Stimulated activated CD8-positive, alpha-beta memory T cell treated with anti-CD3 and anti-CD28 coated beads, Interleukin-15, amount 100 ng/mL, for 48 hours (primary cell): Measurements from ENCODE around the gene THSD1.

Source experiments
- DNase-seq, 2 donors: peaks; one replicate each; pipeline ENCODE4 v3.0.0-alpha.2; 2020; ENCODE audit warnings: low read depth in 2 of 2

Gene THSD1, protein sequence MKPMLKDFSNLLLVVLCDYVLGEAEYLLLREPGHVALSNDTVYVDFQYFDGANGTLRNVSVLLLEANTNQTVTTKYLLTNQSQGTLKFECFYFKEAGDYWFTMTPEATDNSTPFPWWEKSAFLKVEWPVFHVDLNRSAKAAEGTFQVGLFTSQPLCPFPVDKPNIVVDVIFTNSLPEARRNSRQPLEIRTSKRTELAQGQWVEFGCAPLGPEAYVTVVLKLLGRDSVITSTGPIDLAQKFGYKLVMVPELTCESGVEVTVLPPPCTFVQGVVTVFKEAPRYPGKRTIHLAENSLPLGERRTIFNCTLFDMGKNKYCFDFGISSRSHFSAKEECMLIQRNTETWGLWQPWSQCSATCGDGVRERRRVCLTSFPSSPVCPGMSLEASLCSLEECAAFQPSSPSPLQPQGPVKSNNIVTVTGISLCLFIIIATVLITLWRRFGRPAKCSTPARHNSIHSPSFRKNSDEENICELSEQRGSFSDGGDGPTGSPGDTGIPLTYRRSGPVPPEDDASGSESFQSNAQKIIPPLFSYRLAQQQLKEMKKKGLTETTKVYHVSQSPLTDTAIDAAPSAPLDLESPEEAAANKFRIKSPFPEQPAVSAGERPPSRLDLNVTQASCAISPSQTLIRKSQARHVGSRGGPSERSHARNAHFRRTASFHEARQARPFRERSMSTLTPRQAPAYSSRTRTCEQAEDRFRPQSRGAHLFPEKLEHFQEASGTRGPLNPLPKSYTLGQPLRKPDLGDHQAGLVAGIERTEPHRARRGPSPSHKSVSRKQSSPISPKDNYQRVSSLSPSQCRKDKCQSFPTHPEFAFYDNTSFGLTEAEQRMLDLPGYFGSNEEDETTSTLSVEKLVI

DNA sequence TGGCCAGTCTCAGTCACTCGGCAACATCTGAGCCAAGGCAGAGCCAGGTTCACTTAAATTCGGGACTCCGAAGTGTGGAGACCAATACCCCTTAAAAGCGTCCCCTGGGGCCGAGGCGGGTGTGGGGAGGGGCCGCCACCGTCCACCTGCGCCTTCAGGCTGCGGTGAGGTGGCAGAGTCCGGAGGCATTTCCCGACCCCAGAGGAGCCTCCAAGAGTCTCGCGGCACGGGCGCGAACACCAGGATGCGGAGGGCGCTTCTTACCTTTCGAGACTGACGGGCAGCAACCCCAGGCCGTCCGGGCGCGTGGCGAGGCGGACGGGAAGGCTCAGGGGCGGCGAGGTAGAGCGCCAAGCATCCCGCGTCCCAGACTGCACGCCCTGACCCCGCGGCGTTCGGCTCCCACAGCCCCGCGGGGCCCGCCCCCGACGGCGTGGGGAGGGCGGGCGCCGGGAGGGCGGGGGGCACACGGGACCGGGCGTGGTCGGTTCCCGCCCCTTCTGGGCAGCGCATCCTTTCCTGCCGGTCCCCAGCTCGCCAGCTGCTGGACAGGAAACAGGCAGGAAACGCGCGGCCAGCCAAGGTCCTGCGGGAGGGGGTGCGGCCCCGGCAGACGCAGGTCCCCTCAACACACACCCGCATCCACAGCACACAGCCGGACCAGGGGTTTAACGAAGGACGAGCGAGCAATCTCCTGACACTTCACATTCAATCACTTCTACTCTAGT is at the start of gene THSD1:
TSS of gene THSD1 (minus strand) at position 406 of the 728 bp plus-strand sequence. CDS start 3,572 bp downstream, outside the sequence.
- DNase-seq: no peak

DNA sequence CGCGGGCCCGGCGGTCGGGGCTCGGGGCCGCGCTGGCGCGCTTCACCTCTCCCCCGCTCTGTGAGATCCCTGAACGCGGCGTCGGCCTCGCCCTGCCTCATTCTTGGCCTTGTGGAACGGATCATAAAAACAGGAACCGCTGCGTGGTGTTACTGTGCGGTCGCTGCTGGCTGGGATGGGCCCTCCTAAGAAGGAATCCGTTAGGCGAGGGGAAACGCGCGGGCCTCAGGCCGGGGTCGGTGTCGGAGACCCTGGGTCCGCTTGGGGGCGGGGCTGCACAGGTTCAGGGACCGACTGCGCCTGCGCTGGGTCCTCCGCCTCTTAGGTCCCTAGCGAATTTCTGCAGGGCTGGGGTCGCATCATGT is 49.7 kb upstream of the THSD1 start:
- DNase-seq: peak; percentile 59 to 66

DNA sequence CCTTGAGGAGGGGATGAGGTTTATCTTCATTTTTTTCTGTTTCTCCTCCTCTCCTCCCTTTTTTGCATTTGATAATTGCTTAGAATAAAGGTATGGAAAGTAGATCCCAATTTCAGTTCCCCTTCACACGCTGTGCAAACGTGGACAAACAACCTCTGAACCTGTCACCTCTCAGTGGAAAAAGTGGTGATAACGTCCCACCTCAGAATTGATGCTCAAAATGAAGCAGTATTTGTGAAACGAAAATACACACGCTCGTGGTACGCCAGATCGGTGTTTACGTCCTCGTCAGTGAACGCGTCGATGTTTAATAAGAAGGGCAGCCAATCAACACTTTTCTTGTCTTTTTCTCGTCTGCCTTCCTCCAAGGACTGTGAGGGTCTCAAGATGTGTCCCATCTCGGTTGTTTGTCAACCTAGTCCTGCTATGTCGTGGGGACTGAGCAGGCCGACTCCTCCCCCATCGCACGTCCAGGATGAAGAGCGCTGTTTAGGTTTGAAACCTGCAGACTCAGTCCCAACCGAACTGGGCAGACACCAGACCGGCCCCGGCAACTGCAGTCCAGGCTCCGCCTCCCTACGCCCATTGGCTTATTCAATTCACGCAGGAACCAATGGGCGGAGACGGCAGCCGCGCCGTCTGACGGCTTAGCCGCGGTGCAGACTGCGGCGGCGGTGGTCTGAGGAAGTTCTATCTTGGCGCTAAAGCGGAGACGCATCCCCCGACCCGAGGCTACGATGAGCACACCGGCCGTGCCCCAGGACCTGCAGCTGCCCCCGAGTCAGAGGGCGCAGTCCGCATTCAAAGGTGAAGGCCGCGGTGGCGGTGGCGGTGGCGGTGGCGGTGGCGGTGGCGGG is 49.1 kb upstream of the THSD1 start, which contains the start of gene CKAP2:
TSS of gene CKAP2 (plus strand) at position 659 of the 857 bp plus-strand sequence. CDS start at position 738, 79 bp downstream.
- peak; percentile 90 for DNase-seq

DNA sequence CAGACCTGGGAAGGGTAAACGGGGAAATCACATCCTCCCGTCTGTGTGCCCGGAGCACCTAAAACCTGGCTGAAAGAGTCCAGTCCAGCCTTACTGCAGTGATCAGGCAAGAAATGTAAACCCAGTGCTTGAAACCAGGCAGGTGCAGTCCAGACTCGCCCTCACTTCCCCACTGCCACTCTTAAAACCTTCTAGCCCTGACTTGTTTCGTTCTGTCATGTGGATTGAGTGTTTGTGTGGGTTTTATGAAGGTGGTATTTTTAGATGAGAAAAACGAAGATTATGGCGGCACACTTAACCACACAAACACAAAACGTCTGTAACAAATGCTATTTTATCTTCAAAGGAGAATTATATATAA is 48.5 kb upstream of the THSD1 start:
- DNase-seq: no peak

DNA sequence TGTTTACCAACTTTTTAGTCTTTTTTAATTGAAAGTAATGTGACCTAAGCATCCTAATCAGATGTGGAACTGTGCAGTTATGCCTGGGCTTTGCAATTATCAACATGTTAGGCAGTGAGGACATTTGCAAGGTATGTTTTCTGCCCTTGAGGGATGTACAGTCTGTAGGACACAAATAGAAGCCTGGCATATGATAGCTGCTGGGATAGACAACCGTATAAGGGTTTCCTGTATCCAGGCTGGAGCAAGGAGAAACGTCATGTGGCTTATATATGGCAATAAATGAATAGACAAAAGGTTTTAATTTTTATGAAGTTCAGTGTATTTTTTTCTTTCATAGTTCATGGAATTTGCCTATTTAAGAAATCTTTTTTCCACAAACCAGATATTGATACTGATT is 46.5 kb upstream of the THSD1 start:
- DNase-seq: no peak

DNA sequence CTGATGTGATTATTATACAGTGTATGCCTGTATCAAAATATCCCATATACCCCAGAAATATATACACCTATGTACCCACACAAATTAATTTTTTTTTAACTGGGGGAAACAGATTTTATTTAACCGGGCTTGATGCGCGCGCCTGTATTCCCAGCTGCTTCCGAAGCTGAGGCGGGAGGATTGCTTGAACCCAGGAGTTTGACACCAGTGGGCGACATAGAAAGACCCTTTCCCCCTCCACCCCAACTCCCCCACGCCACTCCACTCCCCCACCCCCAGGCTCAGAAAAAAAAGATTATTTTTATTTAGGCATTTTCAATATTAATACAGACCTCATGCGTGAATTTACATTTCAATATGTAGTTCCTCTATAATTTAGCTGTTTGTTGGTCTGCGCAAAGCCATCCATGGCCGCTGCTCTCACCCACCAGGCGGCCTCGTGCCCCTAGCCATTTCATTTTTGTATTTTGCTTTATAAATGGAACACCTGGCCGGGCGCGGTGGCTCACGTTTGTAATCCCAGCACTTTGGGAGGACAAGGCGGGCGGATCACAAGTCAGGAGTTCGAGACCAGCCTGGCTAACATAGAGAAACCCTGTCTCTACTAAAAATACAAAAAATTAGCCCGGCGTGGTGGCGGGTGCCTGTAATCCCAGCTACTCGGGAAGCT is 45.3 kb upstream of the THSD1 start:
- no peak for DNase-seq

DNA sequence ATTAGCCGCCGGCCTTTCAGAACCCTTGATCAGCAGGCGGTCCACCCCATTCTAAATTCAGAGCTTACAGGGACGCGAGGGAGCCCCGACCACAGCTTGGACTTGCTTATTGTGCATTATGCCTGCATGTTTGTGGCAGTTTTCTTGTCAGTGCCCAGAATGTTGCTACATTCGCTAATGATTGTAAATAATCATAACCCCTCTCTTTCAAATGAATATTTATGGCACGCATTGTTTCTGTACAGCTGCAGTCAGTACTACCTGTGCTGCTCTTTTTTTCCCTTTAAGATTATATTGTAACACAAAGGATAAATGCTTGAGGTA is 44.8 kb upstream of the THSD1 start:
- no peak for DNase-seq

DNA sequence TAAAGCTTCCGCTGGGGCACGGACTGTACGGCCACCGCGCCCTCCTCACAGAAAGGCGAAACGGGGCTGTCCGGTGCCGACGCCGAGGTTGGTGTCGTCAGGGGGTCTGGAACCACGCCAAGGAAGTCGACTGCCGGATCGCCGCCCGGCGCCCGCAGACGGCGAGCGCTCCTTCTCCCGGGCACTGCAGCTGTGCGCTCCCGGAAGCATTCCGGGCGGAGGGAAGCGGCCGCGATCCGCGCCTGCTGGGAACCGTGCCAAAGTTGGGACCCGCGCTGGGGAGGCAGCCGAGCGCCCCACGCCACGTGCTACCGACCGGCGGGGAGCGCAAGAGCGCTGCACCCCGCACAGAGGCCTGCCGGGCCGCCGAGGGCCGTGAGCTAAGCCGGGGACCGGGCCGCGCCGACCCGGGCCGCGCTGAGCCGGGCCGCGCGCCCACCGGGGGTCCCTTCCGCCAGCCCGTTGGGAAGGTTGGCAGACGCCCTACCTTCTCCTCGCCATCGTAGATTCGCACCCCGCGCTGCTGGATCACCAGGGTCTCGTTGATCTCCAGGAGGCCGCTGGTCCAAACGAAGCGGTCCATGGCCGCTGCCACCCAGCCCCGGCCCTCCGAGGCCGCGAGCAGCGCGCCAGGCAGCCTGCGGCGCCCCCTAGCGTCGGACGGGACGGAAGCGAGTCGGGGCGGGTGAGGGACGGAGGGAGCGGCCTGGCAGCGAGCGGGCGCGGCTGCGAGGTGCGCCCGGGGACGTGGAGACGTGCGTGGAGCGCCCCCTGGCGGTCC is 44.2 kb upstream of the THSD1 start, which contains the start of gene VPS36:
TSS of gene VPS36 (minus strand) at position 623 of the 781 bp plus-strand sequence. CDS start at position 583, 40 bp downstream.
- peak; percentile 91 for DNase-seq

DNA sequence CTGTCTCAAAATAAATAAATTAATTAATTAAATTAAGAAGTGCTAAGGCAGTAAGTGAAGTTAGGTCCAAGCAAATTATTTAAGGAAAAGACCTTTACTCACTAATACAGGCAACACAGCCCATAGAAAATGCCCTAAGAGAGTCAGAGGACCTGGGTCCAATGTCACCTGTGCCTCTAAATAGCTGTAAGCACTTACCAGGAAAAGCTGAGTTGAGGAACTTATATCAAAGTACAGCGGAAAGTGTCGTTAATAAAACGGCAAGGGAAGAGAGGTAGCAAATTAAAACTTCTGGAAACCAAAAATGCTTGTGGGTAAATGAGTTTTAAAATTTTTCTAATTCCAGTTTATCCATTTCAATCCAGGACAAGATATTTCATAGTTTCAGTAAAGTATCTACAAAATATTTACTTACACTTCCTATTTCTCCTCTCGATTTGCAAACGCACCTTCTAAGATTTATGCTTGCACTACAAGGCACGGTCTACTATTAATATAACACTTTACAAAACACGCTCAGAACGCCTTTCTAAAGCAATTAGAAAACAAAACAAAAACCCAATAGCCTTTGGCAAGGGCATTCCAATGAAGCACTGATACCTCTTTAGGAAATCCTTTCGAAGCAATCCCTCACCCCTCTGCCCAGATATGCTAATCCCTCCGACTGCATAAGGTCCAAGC is 43.5 kb upstream of the THSD1 start:
- DNase-seq: no peak

DNA sequence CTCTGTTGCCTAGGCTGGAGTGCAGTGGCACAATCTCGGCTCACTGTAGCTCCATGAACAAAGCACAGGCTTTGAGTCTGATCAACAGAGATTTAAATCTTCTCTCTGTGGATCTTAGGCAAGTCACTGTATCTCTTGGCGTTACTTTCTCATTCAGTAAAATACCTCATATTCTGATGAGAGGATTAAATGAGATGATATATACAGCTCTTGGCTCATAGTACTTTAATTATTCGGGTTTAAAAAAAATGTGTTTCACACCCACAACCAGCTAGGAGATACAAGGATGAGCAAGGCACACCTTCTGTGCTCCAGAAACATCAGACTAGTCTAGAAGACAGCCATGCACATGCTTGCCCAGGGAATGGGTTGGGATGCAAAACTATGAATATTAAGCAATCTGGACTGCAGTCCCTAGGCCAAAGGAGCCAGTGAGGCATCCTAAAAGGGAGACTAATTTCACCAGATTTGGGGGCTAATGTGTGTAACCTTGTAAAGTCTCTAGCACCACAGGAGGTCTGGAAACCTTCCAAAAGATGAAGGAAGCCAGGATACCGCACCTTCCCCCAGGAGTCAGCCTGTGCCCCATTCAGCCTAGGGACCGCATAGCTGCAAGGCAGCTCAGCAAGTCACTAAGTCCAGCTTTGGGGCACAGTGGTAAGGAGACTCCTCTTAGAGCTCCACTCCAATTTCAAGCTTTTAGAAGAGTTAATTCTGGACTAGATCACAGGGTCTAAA is 42.0 kb upstream of the THSD1 start:
- no peak for DNase-seq

DNA sequence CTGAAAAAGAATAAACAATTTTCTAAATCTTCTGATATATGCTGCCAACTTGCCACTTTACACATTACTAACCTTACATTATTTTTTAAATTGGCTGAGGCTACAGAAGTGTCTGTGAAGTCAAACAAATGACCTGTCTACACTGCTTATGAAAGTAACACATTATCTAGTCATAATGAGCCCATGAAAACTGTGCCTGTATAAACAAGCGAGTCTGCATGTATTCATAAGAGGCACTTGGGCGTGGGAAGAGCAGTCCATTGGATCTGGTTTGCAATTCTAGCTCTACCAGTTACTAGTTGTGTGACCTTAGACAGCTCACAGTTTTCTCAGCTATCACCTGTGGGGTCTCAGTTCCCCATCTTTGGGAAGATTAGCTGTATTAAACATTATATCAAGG is 41.4 kb upstream of the THSD1 start:
- no peak for DNase-seq

DNA sequence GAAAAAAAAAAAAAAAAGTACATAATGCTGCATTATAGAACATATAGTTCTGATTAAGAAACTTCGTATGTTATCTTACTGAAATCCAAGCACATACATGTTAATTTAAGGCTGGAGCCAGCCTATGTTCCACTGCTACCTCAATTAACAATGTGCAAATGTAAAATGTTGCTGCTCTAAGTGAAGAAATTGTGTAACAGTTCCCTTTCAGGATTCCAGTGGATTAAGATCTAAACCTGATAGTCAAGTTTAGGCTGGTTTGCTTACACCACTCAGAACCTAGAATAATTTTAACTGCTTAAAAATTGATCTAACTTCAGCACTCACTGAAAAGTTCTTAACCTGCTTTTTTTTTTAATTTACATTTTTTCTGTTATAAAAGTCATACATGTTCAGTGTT is 40.3 kb upstream of the THSD1 start:
- no peak for DNase-seq

DNA sequence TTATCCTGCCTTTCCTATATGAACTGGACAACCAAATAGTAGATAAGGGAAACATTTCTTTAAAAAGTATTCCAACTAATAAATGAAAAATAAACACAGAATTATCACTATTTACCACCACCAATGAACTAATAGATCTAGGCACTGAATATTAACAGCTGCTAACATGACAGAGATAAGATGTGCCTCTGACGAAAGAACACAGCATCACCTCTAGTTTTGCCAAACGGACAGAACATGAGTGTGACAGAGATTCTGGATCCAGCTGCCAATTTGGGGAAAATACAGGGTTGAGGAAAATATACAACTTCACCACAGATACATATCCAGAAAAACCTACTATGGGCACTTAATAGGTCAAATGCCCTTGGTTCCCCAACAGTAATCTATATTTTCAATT is 26.5 kb upstream of the THSD1 start:
- no peak for DNase-seq

DNA sequence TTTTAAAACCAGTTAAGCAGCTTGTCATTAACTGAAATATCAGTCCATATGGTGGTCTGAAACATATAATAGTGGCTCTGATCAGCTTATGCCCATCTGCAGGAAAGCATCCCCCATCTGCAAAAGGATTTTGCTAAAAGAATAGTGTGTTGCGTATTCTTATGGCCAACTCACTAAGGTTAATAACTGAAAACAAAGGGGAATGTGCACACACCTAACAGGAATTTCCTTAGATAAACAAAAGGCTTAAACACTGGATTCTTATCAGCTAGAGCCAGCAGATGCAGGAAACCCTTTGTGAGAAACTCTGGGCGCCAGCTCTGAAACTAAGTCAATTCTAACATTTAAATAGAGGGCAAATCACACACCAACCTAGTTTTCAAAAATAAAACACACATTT is 22.3 kb upstream of the THSD1 start:
- DNase-seq: no peak

DNA sequence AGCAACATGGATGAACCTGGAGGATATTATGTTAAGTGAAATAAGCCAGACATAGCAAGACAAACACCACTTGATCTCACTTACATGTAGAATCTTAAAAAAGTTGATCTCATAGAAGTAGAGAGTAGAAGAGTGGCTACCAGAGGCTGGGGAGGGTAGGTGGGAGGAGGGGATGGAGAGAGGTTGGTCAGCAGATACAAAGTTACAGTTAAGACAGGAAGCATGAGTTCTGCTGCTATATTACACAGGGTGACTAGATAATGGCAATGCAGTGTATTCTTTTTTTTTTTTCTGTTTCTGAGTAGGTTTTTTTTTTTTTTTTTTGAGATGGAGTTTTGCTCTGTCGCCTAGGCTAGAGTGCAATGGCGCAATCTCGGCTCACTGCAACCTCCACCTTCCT is 15.2 kb upstream of the THSD1 start:
- DNase-seq: no peak

DNA sequence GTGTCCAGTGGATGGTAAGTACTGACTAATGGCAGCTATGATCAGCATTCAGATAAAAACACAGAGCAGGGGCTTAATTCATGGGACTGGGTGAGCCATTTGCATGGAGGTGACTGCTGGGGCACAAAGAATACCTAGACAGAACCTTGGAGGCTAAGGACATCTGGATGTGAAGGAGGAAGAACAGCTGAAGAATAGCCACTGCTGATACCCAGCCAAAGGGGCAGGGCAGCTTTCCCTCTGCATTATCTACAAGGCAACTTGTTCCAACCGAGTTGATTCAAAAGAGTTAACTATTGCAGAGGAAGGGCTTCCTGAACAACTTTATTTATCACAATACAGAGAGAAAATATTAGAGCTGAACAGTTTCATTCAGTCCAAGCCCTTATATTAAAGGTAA is 13.1 kb upstream of the THSD1 start:
- no peak for DNase-seq

DNA sequence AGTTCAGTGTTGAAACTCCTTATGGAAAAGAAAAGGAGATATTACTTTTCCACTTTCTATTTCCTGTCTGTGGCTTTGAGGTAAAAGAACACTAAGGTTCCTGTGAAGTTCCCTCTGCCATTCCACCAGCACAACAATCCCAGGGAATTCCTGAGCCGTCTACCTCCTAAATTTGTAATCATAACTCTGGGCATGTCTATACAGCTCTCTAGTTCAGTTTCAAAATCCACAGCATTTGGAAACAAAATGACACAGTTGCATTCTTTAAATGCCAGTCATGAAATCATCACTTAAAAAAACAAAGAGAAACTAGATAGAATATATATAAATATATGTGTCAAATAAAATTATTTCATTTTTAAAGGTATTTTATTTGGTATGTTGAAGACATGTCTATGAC is 9.0 kb upstream of the THSD1 start:
- no peak for DNase-seq

DNA sequence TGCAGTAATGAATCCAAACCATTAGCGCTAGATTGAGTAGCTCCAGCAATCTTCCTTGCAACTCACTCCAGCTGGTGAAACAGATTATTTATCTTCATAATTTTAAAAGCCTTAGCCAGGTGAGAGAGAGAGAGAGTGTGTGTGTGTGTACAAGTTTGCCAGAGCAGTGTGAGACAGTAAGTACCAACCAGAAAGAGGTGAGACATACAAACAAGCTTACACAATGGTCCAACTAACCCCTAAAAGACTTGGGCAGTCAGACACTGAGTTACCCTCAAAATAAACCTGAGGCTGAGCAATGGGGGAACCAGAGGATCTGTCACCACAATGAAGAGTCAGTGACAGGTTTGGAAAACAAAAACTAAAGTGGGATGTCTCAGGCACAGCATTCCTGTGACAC is 8.1 kb upstream of the THSD1 start:
- DNase-seq: no peak

DNA sequence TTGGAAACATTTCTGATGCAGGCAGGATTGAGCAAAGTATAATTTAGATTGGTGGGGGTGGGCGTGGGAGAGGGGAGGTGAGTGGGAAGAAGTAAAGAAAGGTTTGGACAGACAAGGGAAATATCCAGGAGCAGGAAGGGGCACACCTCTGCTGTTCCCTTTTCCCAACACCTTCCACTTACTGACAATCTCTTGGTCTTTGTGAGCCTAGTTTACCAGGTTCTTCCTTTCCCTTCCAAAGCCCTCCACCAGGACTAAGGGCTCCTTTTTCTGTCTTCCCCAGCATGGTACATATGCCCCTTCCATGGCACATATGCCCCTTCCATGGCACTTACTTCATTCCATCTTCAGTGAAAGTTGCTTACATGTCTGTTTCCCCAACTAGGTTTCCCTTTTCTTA is 6.2 kb upstream of the THSD1 start:
- DNase-seq: no peak
